Fibroblast of the aortic adventitia (primary cell): ENCODE results near the gene PEX6. TPM values are rescaled to one million over a fixed set of nuclear protein-coding genes. Genes with fewer than 3 reads are reported as not detected.
A peak's percentile ranks its signal among the peaks of the same experiment; 100 is the strongest.

Experiments
- DNase-seq: peaks from one replicate; pipeline ENCODE4 v3.0.0-alpha.2; 2010; ENCODE audit warnings: low read depth
- H3K4me3 ChIP-seq: 2 replicates; pipeline ENCODE4 v1.5.1; 2011; ENCODE audit warnings: low read depth, mild to moderate bottlenecking, control low read depth, low read length, moderate library complexity
- total RNA-seq: library from RNA; depleted of rRNA; stranded (reverse); fragments of >200 nt; gene quantifications from 2 replicates; pipeline ENCODE4 v1.2.3, GENCODE V29; 2012; ENCODE audit warnings: low replicate concordance
- TF ChIP-seq, protein P1 (sequence below): IDR thresholded peaks from 2 replicates; pipeline ENCODE4 v1.5.1; 2011; ENCODE audit warnings: mild to moderate bottlenecking, low read length, control low read depth, inconsistent platforms; ENCODE audit not compliant: insufficient read depth

The PEX6 gene
- total RNA-seq, 1 donor = 19.3 TPM

- no peak overlapping the region for H3K4me3 ChIP-seq
- TF ChIP-seq, protein P1, sequence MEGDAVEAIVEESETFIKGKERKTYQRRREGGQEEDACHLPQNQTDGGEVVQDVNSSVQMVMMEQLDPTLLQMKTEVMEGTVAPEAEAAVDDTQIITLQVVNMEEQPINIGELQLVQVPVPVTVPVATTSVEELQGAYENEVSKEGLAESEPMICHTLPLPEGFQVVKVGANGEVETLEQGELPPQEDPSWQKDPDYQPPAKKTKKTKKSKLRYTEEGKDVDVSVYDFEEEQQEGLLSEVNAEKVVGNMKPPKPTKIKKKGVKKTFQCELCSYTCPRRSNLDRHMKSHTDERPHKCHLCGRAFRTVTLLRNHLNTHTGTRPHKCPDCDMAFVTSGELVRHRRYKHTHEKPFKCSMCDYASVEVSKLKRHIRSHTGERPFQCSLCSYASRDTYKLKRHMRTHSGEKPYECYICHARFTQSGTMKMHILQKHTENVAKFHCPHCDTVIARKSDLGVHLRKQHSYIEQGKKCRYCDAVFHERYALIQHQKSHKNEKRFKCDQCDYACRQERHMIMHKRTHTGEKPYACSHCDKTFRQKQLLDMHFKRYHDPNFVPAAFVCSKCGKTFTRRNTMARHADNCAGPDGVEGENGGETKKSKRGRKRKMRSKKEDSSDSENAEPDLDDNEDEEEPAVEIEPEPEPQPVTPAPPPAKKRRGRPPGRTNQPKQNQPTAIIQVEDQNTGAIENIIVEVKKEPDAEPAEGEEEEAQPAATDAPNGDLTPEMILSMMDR = no peak
- no peak for DNase-seq
Observed at GRCh38 chr6:42967228-42967627, 11.8 kb downstream of the PEX6 start.

DNA sequence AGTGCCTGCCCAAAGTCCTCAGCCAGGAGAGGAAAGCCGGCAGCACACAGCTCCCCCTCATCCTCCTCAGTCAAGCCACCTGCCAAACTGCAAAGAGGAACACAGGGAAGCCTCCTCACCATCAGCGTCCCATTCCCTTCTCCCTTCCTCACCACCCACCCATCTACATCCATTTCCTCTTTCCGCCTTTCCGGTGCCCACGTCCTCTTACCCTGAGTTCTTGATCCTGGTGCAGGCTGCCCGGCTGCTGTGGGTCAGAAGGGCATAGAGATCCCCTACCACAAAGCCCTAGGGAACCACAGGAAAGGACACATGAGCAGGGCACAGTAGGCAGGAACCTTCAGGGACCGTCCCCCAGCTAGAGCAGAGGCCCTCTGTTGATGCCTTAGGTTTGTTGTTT is 12.4 kb downstream of the PEX6 start:
- no peak overlapping the region for H3K4me3 ChIP-seq
- no peak for DNase-seq
- TF ChIP-seq, protein P1 = no peak

- DNase-seq = peak; percentile 45
- TF ChIP-seq, protein P1 = peak; percentile 29
- H3K4me3 ChIP-seq = no peak overlapping the region
Observed at GRCh38 chr6:42963855-42964605, 15.0 kb downstream of the PEX6 start.

DNA sequence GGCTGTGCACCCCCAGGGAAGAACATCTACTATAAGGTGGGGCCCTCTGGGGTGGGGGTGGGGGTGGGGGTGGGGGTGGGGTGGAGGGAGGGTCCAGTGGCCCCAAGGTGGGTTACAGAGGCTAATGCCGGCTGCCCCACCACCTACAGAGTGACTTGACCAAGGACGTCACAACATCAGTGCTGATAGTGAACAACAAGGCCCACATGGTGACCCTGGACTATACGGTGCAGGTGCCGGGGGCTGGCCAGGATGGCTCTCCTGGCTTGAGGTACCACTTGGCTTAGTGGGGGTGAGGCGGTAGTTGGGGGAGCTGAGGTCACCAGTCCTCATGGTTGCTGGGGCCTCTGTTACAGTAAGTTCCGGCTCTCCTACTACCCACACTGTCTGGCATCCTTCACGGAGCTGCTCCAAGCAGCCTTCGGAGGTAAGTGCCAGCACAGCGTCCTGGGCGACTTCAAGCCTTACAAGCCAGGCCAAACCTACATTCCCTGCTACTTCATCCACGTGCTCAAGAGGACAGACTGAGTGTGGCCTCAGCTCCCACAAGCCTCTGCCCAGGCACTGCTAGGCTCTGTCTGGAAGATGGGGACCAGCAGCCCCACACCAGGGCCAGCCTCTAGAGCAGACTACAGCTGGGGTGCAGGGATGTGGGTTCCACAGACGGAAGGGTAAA is 15.7 kb downstream of the PEX6 start:
- no peak for DNase-seq
- no peak overlapping the region for H3K4me3 ChIP-seq
- TF ChIP-seq, protein P1 = no peak

DNA sequence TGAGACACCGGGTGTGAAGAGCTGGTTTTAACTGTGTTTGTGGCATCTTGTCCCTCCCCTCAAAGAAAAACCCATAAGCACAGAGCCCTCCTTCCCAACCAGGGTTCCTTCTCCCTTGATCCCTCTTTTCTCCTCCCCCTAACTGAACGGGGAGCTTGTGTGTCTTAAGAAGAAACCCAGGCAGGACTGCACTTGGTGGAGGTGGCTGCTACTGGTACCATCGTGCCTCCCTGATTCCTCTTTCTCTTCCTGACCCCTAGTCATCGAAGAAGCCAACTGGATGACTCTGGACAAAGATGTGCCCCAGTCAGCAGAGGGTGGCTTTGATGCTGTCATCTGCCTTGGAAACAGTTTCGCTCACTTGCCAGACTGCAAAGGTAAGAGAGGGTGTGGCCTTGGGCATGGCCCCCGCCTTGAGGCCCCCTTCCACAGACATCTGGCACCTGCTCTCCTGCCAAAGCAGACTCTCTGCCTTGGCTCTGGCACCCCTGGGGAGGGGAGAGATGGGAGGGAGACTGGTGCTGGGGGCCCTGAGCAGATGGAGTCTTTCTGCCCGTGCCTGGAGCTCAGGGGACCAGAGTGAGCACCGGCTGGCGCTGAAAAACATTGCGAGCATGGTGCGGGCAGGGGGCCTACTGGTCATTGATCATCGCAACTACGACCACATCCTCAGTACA is 16.3 kb downstream of the PEX6 start:
- no peak for DNase-seq
- H3K4me3 ChIP-seq = no peak overlapping the region
- TF ChIP-seq, protein P1 = no peak

DNA sequence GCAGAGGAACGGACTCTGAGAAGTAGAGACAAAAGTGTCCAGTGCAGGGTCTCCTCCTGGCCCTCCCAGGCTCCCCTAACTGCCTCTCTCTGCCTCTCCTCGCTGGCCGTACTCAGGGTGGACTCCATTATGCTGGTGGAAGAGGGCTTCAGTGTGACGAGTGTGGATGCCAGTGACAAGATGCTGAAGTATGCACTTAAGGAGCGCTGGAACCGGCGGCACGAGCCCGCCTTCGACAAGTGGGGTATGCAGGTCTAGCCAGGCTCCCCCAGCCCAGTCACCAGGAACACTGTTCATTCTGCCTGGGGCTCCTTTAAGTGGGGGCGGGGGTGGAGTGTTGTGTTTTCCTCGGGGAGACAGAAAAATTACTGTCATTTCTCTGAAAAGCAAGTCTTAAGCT is 16.9 kb downstream of the PEX6 start:
- TF ChIP-seq, protein P1 = no peak
- H3K4me3 ChIP-seq = no peak overlapping the region
- DNase-seq = no peak
